Measurements from ENCODE around the gene GBP7. TPM values are rescaled to one million over a fixed set of nuclear protein-coding genes. Genes with fewer than 3 reads are reported as not detected.
"Not testable (repeated sequence)": the region's sequence is repeated elsewhere in the genome, so short reads cannot be mapped to it uniquely, and the experiment has no call there.

The GBP7 gene
- total and polyA plus RNA-seq, 4 donors = 0.21 TPM; not detected in 3

GRCh38 chr1:89129911-89130310 is 45.9 kb downstream of the GBP7 start:
- Histone ChIP-seq H3K9me3 (ENCODE audit: control insufficient read depth, low read length) (no peaks in the 10 kb centered on the region), H3K4me1 (ENCODE audit: control insufficient read depth in 1 of 2, insufficient read depth in 2 of 2, low read length in 2 of 2) (peaks cover 3 to 6% of the 10 kb centered on the region in 2 donors), H3K27ac (ENCODE audit: low read depth in 1 of 2, low read length in 2 of 2) (no peak overlapping the region), H3K36me3 (ENCODE audit: control insufficient read depth in 1 of 2, insufficient read depth in 2 of 2, low read length in 1 of 2) (no peaks in the 10 kb centered on the region), H3K4me3 (ENCODE audit: low read length in 2 of 2) (no peak overlapping the region), H3K27me3 (ENCODE audit: control insufficient read depth in 1 of 2, insufficient read depth in 2 of 2, low read length in 1 of 2) (no peaks in the 10 kb centered on the region)
- WGBS, 2 donors = 32 to 38% methylated on average over 4 of the region's 4 CpGs
- no peak for DNase-seq
- no peak for ATAC-seq (ENCODE audit: low FRiP score)
- intact Hi-C loops (cut with DNase I) = loop anchor here in 1 of 2 donors (10.0 kb wide), 1 partner anchor 225 kb away; no protein-coding TSS in a partner anchor

GRCh38 chr1:89128003-89128458 is 47.8 kb downstream of the GBP7 start:
- not testable (repeated sequence) for ATAC-seq (ENCODE audit: low FRiP score)

GRCh38 chr1:89126602-89127565 is 48.9 kb downstream of the GBP7 start:
- H3K9me3 ChIP-seq (ENCODE audit: control insufficient read depth, low read length); H3K36me3 ChIP-seq (ENCODE audit: control insufficient read depth in 1 of 2, insufficient read depth in 2 of 2, low read length in 1 of 2); intact Hi-C loops (cut with DNase I); ATAC-seq (ENCODE audit: low FRiP score); H3K4me3 ChIP-seq (ENCODE audit: low read length in 2 of 2); DNase-seq; H3K27me3 ChIP-seq (ENCODE audit: control insufficient read depth in 1 of 2, insufficient read depth in 2 of 2, low read length in 1 of 2): not testable (repeated sequence)
- H3K4me1 ChIP-seq (ENCODE audit: control insufficient read depth in 1 of 2, insufficient read depth in 2 of 2, low read length in 2 of 2) = peaks cover 3 to 13% of the 10 kb centered on the region in 2 donors
- WGBS, 2 donors = 84 to 89% methylated on average over 23 of the region's 23 CpGs
- peak overlapping the region; percentile 18 to 57 for H3K27ac ChIP-seq (ENCODE audit: low read depth in 1 of 2, low read length in 2 of 2)

More at GRCh38 chr1:89128003-89128458, 47.8 kb downstream of the GBP7 start:
- WGBS, 2 donors = 97% methylated on average over 30 to 31 of the region's 31 CpGs
- H3K4me1 ChIP-seq (ENCODE audit: control insufficient read depth in 1 of 2, insufficient read depth in 2 of 2, low read length in 2 of 2) = peaks cover 3 to 11% of the 10 kb centered on the region in 2 donors
- H3K9me3 ChIP-seq (ENCODE audit: control insufficient read depth, low read length); intact Hi-C loops (cut with DNase I); H3K4me3 ChIP-seq (ENCODE audit: low read length in 2 of 2); H3K27ac ChIP-seq (ENCODE audit: low read depth in 1 of 2, low read length in 2 of 2); H3K27me3 ChIP-seq (ENCODE audit: control insufficient read depth in 1 of 2, insufficient read depth in 2 of 2, low read length in 1 of 2); H3K36me3 ChIP-seq (ENCODE audit: control insufficient read depth in 1 of 2, insufficient read depth in 2 of 2, low read length in 1 of 2): not testable (repeated sequence)
- DNase-seq = peak; percentile 49 to 57

GRCh38 chr1:89125913-89126580 is 49.8 kb downstream of the GBP7 start, which contains the start of gene GBP2:
TSS of gene GBP2 (minus strand) at chr1:89126114. CDS start at chr1:89121966, 4,148 bp downstream.
- H3K4me1 ChIP-seq (ENCODE audit: control insufficient read depth in 1 of 2, insufficient read depth in 2 of 2, low read length in 2 of 2) = peaks cover 3 to 13% of the 10 kb centered on the region in 2 donors
- 0 to 1% methylated on average over 6 of the region's 6 CpGs for WGBS, 2 donors

GRCh38 chr1:89125240-89125912 is 50.4 kb downstream of the GBP7 start:
- peaks cover 0 to 3% of the 10 kb centered on the region in 2 donors for H3K36me3 ChIP-seq (ENCODE audit: control insufficient read depth in 1 of 2, insufficient read depth in 2 of 2, low read length in 1 of 2)
- WGBS, 2 donors = 17 to 20% methylated on average over 3 of the region's 3 CpGs
- H3K27me3 ChIP-seq (ENCODE audit: control insufficient read depth in 1 of 2, insufficient read depth in 2 of 2, low read length in 1 of 2) = no peaks in the 10 kb centered on the region
- peaks cover 3 to 13% of the 10 kb centered on the region in 2 donors for H3K4me1 ChIP-seq (ENCODE audit: control insufficient read depth in 1 of 2, insufficient read depth in 2 of 2, low read length in 2 of 2)
- peak overlapping the region in 1 of 2 donors; percentile 54 for H3K27ac ChIP-seq (ENCODE audit: low read depth in 1 of 2, low read length in 2 of 2)
- DNase-seq (no peak), ATAC-seq (ENCODE audit: low FRiP score) (peak; percentile 68)
- intact Hi-C loops (cut with DNase I) = no loop called here
- H3K9me3 ChIP-seq (ENCODE audit: control insufficient read depth, low read length) = no peaks in the 10 kb centered on the region
- peak overlapping the region; percentile 77 to 100 for H3K4me3 ChIP-seq (ENCODE audit: low read length in 2 of 2)

More at GRCh38 chr1:89125913-89126580, 49.8 kb downstream of the GBP7 start, which contains the start of gene GBP2:
- intact Hi-C loops (cut with DNase I) = no loop called here
- H3K27me3 ChIP-seq (ENCODE audit: control insufficient read depth in 1 of 2, insufficient read depth in 2 of 2, low read length in 1 of 2) = no peaks in the 10 kb centered on the region
- peaks cover 0 to 3% of the 10 kb centered on the region in 2 donors for H3K36me3 ChIP-seq (ENCODE audit: control insufficient read depth in 1 of 2, insufficient read depth in 2 of 2, low read length in 1 of 2)
- peak within 1 kb of the TSS; percentile 54 to 57 for H3K27ac ChIP-seq (ENCODE audit: low read depth in 1 of 2, low read length in 2 of 2)
- H3K4me3 ChIP-seq (ENCODE audit: low read length in 2 of 2) = peak within 1 kb of the TSS; percentile 77 to 100
- DNase-seq (no peak), ATAC-seq (ENCODE audit: low FRiP score) (peak; percentile 88)
- H3K9me3 ChIP-seq (ENCODE audit: control insufficient read depth, low read length) = no peaks in the 10 kb centered on the region

- intact Hi-C loops (cut with DNase I) = no loop called here
- no peak for ATAC-seq (ENCODE audit: low FRiP score)
- Histone ChIP-seq H3K9me3 (ENCODE audit: control insufficient read depth, low read length) (no peaks in the 10 kb centered on the region), H3K4me3 (ENCODE audit: low read length in 2 of 2) (no peak overlapping the region), H3K36me3 (ENCODE audit: control insufficient read depth in 1 of 2, insufficient read depth in 2 of 2, low read length in 1 of 2) (peaks cover 0 to 8% of the 10 kb centered on the region in 2 donors), H3K4me1 (ENCODE audit: control insufficient read depth in 1 of 2, insufficient read depth in 2 of 2, low read length in 2 of 2) (peaks cover 0 to 7% of the 10 kb centered on the region in 2 donors), H3K27ac (ENCODE audit: low read depth in 1 of 2, low read length in 2 of 2) (no peak overlapping the region), H3K27me3 (ENCODE audit: control insufficient read depth in 1 of 2, insufficient read depth in 2 of 2, low read length in 1 of 2) (no peaks in the 10 kb centered on the region)
- WGBS, 2 donors = 93 to 96% methylated on average over 8 of the region's 8 CpGs
- DNase-seq = no peak
These were observed 54.2 kb downstream of the GBP7 start for GRCh38 chr1:89121641-89122040.

- WGBS, 2 donors = 76 to 81% methylated on average over 2 of the region's 2 CpGs
- DNase-seq (no peak), ATAC-seq (ENCODE audit: low FRiP score) (no peak)
- no peaks in the 10 kb centered on the region for H3K4me1 ChIP-seq (ENCODE audit: control insufficient read depth in 1 of 2, insufficient read depth in 2 of 2, low read length in 2 of 2)
- H3K36me3 ChIP-seq (ENCODE audit: control insufficient read depth in 1 of 2, insufficient read depth in 2 of 2, low read length in 1 of 2) = peaks cover 8 to 12% of the 10 kb centered on the region in 2 donors
- no peak overlapping the region for H3K27ac ChIP-seq (ENCODE audit: low read depth in 1 of 2, low read length in 2 of 2)
- H3K9me3 ChIP-seq (ENCODE audit: control insufficient read depth, low read length) = no peaks in the 10 kb centered on the region
- no peaks in the 10 kb centered on the region for H3K27me3 ChIP-seq (ENCODE audit: control insufficient read depth in 1 of 2, insufficient read depth in 2 of 2, low read length in 1 of 2)
- intact Hi-C loops (cut with DNase I) = loop anchor here in 1 of 2 donors (5.0 kb wide), 1 partner anchor 102 kb away; no protein-coding TSS in a partner anchor
- H3K4me3 ChIP-seq (ENCODE audit: low read length in 2 of 2) = no peak overlapping the region
These were observed 61.1 kb downstream of the GBP7 start for GRCh38 chr1:89114662-89115061.
